HCT116 (cell line): ENCODE data around the gene BMAL1. TPM values are rescaled to one million over a fixed set of nuclear protein-coding genes. Genes with fewer than 3 reads are reported as not detected.

ENCODE experiments used
- ATAC-seq: fragments of 200-7000 bp; cut with Tn5 transposase; 2 replicates; pipeline ENCODE4 v1.9.1; 2020; ENCODE audit warnings: mild to moderate bottlenecking, moderate library complexity
- BruUV-seq: library from RNA; stranded (reverse); fragments of 400-500 nt; replicated peaks from 2 replicates; lab custom pipeline; 2021; lab: Mats Ljungman, UMichigan
- CTCF ChIA-PET: fragments of 300-600 bp; sonication (Branson Sonifier 250); formaldehyde crosslinking; loops from one replicate; lab custom pipeline; 2021; ENCODE audit warnings: antibody characterized with exemption; lab: Charles Lee
- POLR2A ChIA-PET: fragments of 300-600, 350-600 bp; sonication (Branson Sonifier 250); formaldehyde crosslinking; loops from one replicate; lab custom pipeline; 2021; ENCODE audit warnings: antibody characterized with exemption; lab: Charles Lee
- RAD21 ChIA-PET, 2 experiments: fragments of 300-600 bp; sonication (Branson Sonifier 250); formaldehyde crosslinking; loops; one replicate each; lab custom pipeline; 2023; ENCODE audit warnings: low total read pairs in 2 of 2; ENCODE audit not compliant: uncharacterized antibody in 2 of 2, unreplicated experiment in 2 of 2, low non-redundant PET in 1 of 2; lab: Charles Lee
- DNase-seq: peaks from one replicate; pipeline ENCODE4 v3.0.0-alpha.2; 2010; ENCODE audit warnings: low read depth, low spot score
- H2AFZ ChIP-seq: fragments of 200-600 bp; shearing (Covaris generic), sonication (generic); 2 replicates; pipeline ENCODE4 v1.6.1; 2017; ENCODE audit warnings: low read depth, mixed run types, mixed read lengths, antibody characterized with exemption, low read length; ENCODE audit not compliant: poor library complexity, severe bottlenecking
- H3K27ac ChIP-seq: 2 replicates; pipeline ENCODE4 v1.5.1; 2012; ENCODE audit warnings: low read depth, low read length
- H3K27me3 ChIP-seq: fragments of 200-600 bp; sonication (generic); 2 replicates; pipeline ENCODE4 v1.6.1; 2016; ENCODE audit warnings: mixed run types, low read length, mixed read lengths; ENCODE audit not compliant: insufficient read depth
- H3K36me3 ChIP-seq, 2 experiments: fragments of 200-500 bp in 1 of 2; fragments of 200-600 bp in 1 of 2; sonication (Bioruptor generic) in 1 of 2; sonication (generic) in 1 of 2; 2 replicates each; pipeline versions ENCODE4 v1.5.1 to v1.6.1; 2014 to 2016; ENCODE audit warnings: low read length in 2 of 2, inconsistent platforms in 1 of 2, mixed read lengths in 1 of 2, mixed run types in 1 of 2; ENCODE audit not compliant: insufficient read depth in 2 of 2, control insufficient read depth in 1 of 2
- H3K4me1 ChIP-seq, 2 experiments: fragments of 200-600 bp in 1 of 2; sonication (generic) in 1 of 2; 2 replicates each; pipeline versions ENCODE4 v1.5.1 to v1.6.1; 2012 to 2017; ENCODE audit warnings: low read length in 2 of 2, inconsistent platforms in 1 of 2, mild to moderate bottlenecking in 1 of 2, mixed read lengths in 1 of 2, mixed run types in 1 of 2, moderate library complexity in 1 of 2; ENCODE audit not compliant: insufficient read depth in 2 of 2, control insufficient read depth in 1 of 2
- H3K4me2 ChIP-seq: fragments of 200-600 bp; sonication (generic); 2 replicates; pipeline ENCODE4 v1.6.1; 2017; ENCODE audit warnings: mixed run types, low read length, mixed read lengths
- H3K4me3 ChIP-seq, 2 experiments: fragments of 200-600 bp in 1 of 2; sonication (generic) in 1 of 2; replicated peaks in 1 of 2; 2 replicates each; pipeline ENCODE4 v1.5.1; 2011 to 2016; ENCODE audit warnings: low read length in 2 of 2, control low read depth in 1 of 2, low read depth in 1 of 2, mild to moderate bottlenecking in 1 of 2, mixed read lengths in 1 of 2, mixed run types in 1 of 2
- H3K79me2 ChIP-seq: fragments of 200-600 bp; sonication (generic); 2 replicates; pipeline ENCODE4 v1.6.1; 2017; ENCODE audit warnings: mild to moderate bottlenecking, mixed run types, low read length, moderate library complexity, mixed read lengths; ENCODE audit not compliant: insufficient read depth
- H3K9ac ChIP-seq: fragments of 200-600 bp; sonication (generic); 2 replicates; pipeline ENCODE4 v1.6.1; 2016; ENCODE audit warnings: low read length, mixed read lengths
- H3K9me2 ChIP-seq: fragments of 200-600 bp; sonication (generic), shearing (Covaris generic); 2 replicates; pipeline ENCODE4 v1.6.1; 2017; ENCODE audit warnings: mixed run types, mild to moderate bottlenecking, moderate library complexity; ENCODE audit not compliant: insufficient read depth
- H3K9me3 ChIP-seq, 2 experiments: fragments of 200-500 bp in 1 of 2; fragments of 200-600 bp in 1 of 2; sonication (Bioruptor generic) in 1 of 2; sonication (generic) in 1 of 2; 2 replicates each; pipeline ENCODE4 v1.6.1; 2014 to 2017; ENCODE audit warnings: low read length in 2 of 2, mixed read lengths in 2 of 2, inconsistent platforms in 1 of 2, low read depth in 1 of 2, mild to moderate bottlenecking in 1 of 2, mixed run types in 1 of 2, moderate library complexity in 1 of 2; ENCODE audit not compliant: control insufficient read depth in 1 of 2, insufficient read depth in 1 of 2
- H4K20me1 ChIP-seq: fragments of 200-600 bp; sonication (generic), shearing (Covaris generic); 2 replicates; pipeline ENCODE4 v1.6.1; 2017; ENCODE audit warnings: mixed run types, mild to moderate bottlenecking, moderate library complexity; ENCODE audit not compliant: insufficient read depth
- CEBPB ChIP-seq: IDR thresholded peaks from 2 replicates; pipeline ENCODE4 v1.6.1; 2012; ENCODE audit warnings: low read depth
- EGR1 ChIP-seq: IDR thresholded peaks from 2 replicates; pipeline ENCODE4 v1.6.1; 2012; ENCODE audit warnings: low read depth
- ELF1 ChIP-seq: IDR thresholded peaks from 2 replicates; pipeline ENCODE4 v1.6.1; 2012; ENCODE audit warnings: low read depth, borderline replicate concordance
- EZH2 ChIP-seq: fragments of 200-600 bp; sonication (generic); IDR thresholded peaks from 2 replicates; pipeline ENCODE4 v1.6.1; 2017; ENCODE audit warnings: antibody characterized with exemption, mixed run types
- EZH2phosphoT487 ChIP-seq: fragments of 200-600 bp; IDR thresholded peaks from 2 replicates; pipeline ENCODE4 v1.6.1; 2018; ENCODE audit warnings: antibody characterized with exemption, borderline replicate concordance
- FOSL1 ChIP-seq: IDR thresholded peaks from 2 replicates; pipeline ENCODE4 v1.6.1; 2012; ENCODE audit warnings: low read depth
- POLR2A ChIP-seq: IDR thresholded peaks from 2 replicates; pipeline ENCODE4 v1.7.0; 2011; ENCODE audit warnings: borderline replicate concordance; ENCODE audit not compliant: insufficient read depth, insufficient read length; ENCODE audit errors: extremely low read depth
- RAD21 ChIP-seq: IDR thresholded peaks from 2 replicates; pipeline ENCODE4 v1.6.1; 2012; ENCODE audit warnings: low read depth, mild to moderate bottlenecking
- SIN3A ChIP-seq: IDR thresholded peaks from 2 replicates; pipeline ENCODE4 v1.6.1; 2012; ENCODE audit warnings: low read depth
- SP1 ChIP-seq: IDR thresholded peaks from 2 replicates; pipeline ENCODE4 v1.6.1; 2012; ENCODE audit warnings: low read depth
- SRF ChIP-seq: IDR thresholded peaks from 2 replicates; pipeline ENCODE4 v1.6.1; 2012; ENCODE audit warnings: low read depth
- YY1 ChIP-seq: IDR thresholded peaks from 2 replicates; pipeline ENCODE4 v1.6.1; 2011; ENCODE audit warnings: low read length, low read depth, moderate library complexity, mild to moderate bottlenecking; ENCODE audit not compliant: insufficient replicate concordance; ENCODE audit errors: extremely low read depth
- ZNF274 ChIP-seq: fragments of 200-500 bp; sonication (Bioruptor generic); IDR thresholded peaks from 2 replicates; pipeline ENCODE4 v1.6.1; 2014; ENCODE audit warnings: mild to moderate bottlenecking, low read depth, low read length, inconsistent platforms
- intact Hi-C: fragments of 100-400 bp; cut with micrococcal nuclease; formaldehyde crosslinking; loops from 2 replicates; pipeline ENCODE4 v1.10.0; 2022
- total RNA-seq: library from RNA; stranded (reverse); gene quantifications from one replicate; pipeline ENCODE4 v1.2.1, GENCODE V29; 2021; ENCODE audit not compliant: unreplicated experiment
- TF ChIP-seq, protein P1 (sequence below): IDR thresholded peaks from 2 replicates; pipeline ENCODE4 v1.6.1; 2012
- TF ChIP-seq, protein P2 (sequence below): IDR thresholded peaks from 2 replicates; pipeline ENCODE4 v1.6.1; 2012; ENCODE audit warnings: low read depth
- TF ChIP-seq, protein P3 (sequence below): IDR thresholded peaks from 2 replicates; pipeline ENCODE4 v1.6.1; 2012

The BMAL1 gene
- total RNA-seq, 1 experiment from 2014 or later = 17.6 TPM

DNA sequence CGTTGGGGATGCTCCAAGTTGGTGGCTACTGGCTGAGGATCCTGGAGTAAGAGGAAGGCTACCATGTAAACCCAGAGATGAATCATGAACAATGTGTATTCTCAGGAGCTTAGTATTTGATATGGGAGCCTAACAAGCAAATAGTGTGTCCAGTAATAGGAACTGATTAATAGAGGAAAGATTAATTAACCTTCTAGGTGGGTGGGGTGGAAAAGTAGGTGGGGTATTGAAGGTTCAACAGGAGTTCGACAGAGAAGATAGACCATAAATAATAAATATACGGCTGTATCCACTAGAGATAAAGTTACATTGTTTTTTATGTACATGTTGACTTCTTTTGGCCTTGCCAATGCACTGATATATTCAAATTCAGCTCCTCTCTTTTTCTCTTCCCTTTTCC is 43.1 kb downstream of the BMAL1 start:
- Histone ChIP-seq H3K4me2 (no peak overlapping the region), H3K36me3 (no peaks in the 10 kb centered on the region), H3K4me3 (no peak overlapping the region), H2AFZ (no peak overlapping the region), H3K9me2 (no peaks in the 10 kb centered on the region), H4K20me1 (no peaks in the 10 kb centered on the region), H3K9ac (no peak overlapping the region), H3K9me3 (no peaks in the 10 kb centered on the region), H3K79me2 (no peaks in the 10 kb centered on the region), H3K27me3 (no peaks in the 10 kb centered on the region), H3K4me1 (no peaks in the 10 kb centered on the region; a peak in 1 of 4 replicates), H3K27ac (no peak overlapping the region)
- no peak for DNase-seq
- intact Hi-C loops = no loop called here
- no TSS peak for BruUV-seq
- ChIA-PET POLR2A (no interaction called here), CTCF (no interaction called here), RAD21 (no interaction called here)
- ATAC-seq = no peak
- TF ChIP-seq CEBPB (no peak), ELF1 (no peak), EZH2phosphoT487 (no peak)
- TF ChIP-seq, protein P1, sequence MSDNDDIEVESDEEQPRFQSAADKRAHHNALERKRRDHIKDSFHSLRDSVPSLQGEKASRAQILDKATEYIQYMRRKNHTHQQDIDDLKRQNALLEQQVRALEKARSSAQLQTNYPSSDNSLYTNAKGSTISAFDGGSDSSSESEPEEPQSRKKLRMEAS = no peak

DNA sequence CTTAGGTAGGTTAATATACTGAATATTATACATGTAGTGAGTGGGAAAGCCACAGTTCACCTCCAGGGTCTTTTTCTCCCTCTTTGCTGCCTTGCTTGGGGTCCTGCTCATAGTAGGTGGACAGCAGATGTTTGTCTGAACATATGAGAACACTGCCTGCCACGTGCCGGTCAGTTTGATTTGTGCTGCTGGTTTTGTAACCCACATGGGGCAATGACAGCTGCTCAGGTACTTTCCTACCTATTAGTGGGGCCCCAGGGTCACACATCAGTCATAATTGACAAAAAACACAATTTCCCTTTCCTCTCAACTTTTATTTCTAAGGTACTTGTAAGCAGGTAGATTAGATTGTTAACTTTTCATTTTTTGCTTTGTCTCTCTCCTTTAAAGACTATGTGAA is 43.8 kb downstream of the BMAL1 start:
- ATAC-seq = no peak
- no peaks in the 10 kb centered on the region for H3K9me3 ChIP-seq
- no peaks in the 10 kb centered on the region for H3K9me2 ChIP-seq
- TF ChIP-seq SP1 (no peak), POLR2A (no peak), ZNF274 (no peak), YY1 (no peak), SRF (no peak), EGR1 (no peak), SIN3A (no peak), FOSL1 (no peak), RAD21 (no peak), ELF1 (no peak), EZH2 (no peak), EZH2phosphoT487 (no peak)
- TF ChIP-seq, protein P2, sequence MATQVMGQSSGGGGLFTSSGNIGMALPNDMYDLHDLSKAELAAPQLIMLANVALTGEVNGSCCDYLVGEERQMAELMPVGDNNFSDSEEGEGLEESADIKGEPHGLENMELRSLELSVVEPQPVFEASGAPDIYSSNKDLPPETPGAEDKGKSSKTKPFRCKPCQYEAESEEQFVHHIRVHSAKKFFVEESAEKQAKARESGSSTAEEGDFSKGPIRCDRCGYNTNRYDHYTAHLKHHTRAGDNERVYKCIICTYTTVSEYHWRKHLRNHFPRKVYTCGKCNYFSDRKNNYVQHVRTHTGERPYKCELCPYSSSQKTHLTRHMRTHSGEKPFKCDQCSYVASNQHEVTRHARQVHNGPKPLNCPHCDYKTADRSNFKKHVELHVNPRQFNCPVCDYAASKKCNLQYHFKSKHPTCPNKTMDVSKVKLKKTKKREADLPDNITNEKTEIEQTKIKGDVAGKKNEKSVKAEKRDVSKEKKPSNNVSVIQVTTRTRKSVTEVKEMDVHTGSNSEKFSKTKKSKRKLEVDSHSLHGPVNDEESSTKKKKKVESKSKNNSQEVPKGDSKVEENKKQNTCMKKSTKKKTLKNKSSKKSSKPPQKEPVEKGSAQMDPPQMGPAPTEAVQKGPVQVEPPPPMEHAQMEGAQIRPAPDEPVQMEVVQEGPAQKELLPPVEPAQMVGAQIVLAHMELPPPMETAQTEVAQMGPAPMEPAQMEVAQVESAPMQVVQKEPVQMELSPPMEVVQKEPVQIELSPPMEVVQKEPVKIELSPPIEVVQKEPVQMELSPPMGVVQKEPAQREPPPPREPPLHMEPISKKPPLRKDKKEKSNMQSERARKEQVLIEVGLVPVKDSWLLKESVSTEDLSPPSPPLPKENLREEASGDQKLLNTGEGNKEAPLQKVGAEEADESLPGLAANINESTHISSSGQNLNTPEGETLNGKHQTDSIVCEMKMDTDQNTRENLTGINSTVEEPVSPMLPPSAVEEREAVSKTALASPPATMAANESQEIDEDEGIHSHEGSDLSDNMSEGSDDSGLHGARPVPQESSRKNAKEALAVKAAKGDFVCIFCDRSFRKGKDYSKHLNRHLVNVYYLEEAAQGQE = no peak
- TF ChIP-seq, protein P3, sequence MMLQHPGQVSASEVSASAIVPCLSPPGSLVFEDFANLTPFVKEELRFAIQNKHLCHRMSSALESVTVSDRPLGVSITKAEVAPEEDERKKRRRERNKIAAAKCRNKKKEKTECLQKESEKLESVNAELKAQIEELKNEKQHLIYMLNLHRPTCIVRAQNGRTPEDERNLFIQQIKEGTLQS = no peak
- no peak overlapping the region for H3K4me2 ChIP-seq
- H3K4me3 ChIP-seq = no peak overlapping the region
- H3K27ac ChIP-seq = no peak overlapping the region
- H2AFZ ChIP-seq = no peak overlapping the region
- no peaks in the 10 kb centered on the region for H4K20me1 ChIP-seq
- RAD21 ChIA-PET = no interaction called here
- H3K36me3 ChIP-seq = no peaks in the 10 kb centered on the region
- no peak for DNase-seq
- POLR2A ChIA-PET = no interaction called here
- H3K27me3 ChIP-seq = no peaks in the 10 kb centered on the region
- intact Hi-C loops = no loop called here
- H3K4me1 ChIP-seq = no peaks in the 10 kb centered on the region; a peak in 1 of 4 replicates
- BruUV-seq = no TSS peak
- no peak overlapping the region for H3K9ac ChIP-seq
- CTCF ChIA-PET = no interaction called here
- no peaks in the 10 kb centered on the region for H3K79me2 ChIP-seq
